HG03103 (cell line): Measurements from ENCODE around the gene RNF38.
"Not testable (repeated sequence)": the region's sequence is repeated elsewhere in the genome, so short reads cannot be mapped to it uniquely, and the experiment has no call there.

Experiments
- ATAC-seq: cut with Tn5 transposase; IDR thresholded peaks from one replicate; pipeline ENCODE4 v1.9.1; 2021; ENCODE audit warnings: low read depth; ENCODE audit not compliant: unreplicated experiment

Gene RNF38

GRCh38 chr9:36409076-36409475, 9.0 kb upstream of the RNF38 start:
- not testable (repeated sequence) for ATAC-seq

GRCh38 chr9:36407122-36407723, 7.2 kb upstream of the RNF38 start:
- ATAC-seq = no peak

GRCh38 chr9:36402536-36402935, 2.5 kb upstream of the RNF38 start:
- ATAC-seq = no peak

- no peak for ATAC-seq
These were observed 1.9 kb upstream of the RNF38 start for GRCh38 chr9:36401897-36402480.

GRCh38 chr9:36401164-36401740, 1.2 kb upstream of the RNF38 start:
- peak; percentile 57 for ATAC-seq

- peak; percentile 56 for ATAC-seq
These were observed 479 bp upstream of the RNF38 start for GRCh38 chr9:36400332-36401163.

GRCh38 chr9:36398745-36399144, 1.3 kb downstream of the RNF38 start:
- ATAC-seq = no peak

- ATAC-seq = no peak
These were observed 3.1 kb downstream of the RNF38 start for GRCh38 chr9:36396985-36397384.

- ATAC-seq = no peak
These were observed 7.6 kb downstream of the RNF38 start for GRCh38 chr9:36392489-36392888.

GRCh38 chr9:36389590-36389989, 10.5 kb downstream of the RNF38 start:
- ATAC-seq = no peak

GRCh38 chr9:36386396-36386965, 13.6 kb downstream of the RNF38 start:
- not testable (repeated sequence) for ATAC-seq

GRCh38 chr9:36382484-36382883, 17.6 kb downstream of the RNF38 start:
- ATAC-seq = no peak

- no peak for ATAC-seq
These were observed 35.5 kb downstream of the RNF38 start for GRCh38 chr9:36364577-36364976.

- no peak for ATAC-seq
These were observed 36.6 kb downstream of the RNF38 start for GRCh38 chr9:36363448-36363847.

GRCh38 chr9:36358486-36358885, 41.6 kb downstream of the RNF38 start:
- no peak for ATAC-seq

GRCh38 chr9:36357639-36358038, 42.4 kb downstream of the RNF38 start:
- ATAC-seq = no peak

- ATAC-seq = no peak
These were observed 53.5 kb downstream of the RNF38 start for GRCh38 chr9:36346569-36346968.

- ATAC-seq = no peak
These were observed 54.8 kb downstream of the RNF38 start for GRCh38 chr9:36345103-36345846.

- ATAC-seq = no peak
These were observed 58.0 kb downstream of the RNF38 start for GRCh38 chr9:36341936-36342577.

- no peak for ATAC-seq
These were observed 62.2 kb downstream of the RNF38 start for GRCh38 chr9:36337865-36338264.
